ENCODE measurements around the gene ZFHX3. TPM values are rescaled to one million over a fixed set of nuclear protein-coding genes. Genes with fewer than 3 reads are reported as not detected.
"Not testable (repeated sequence)": the region's sequence is repeated elsewhere in the genome, so short reads cannot be mapped to it uniquely, and the experiment has no call there.

Gene ZFHX3
- polyA plus RNA-seq, 1 donor from 2014 or later, result 26.4 TPM

DNA sequence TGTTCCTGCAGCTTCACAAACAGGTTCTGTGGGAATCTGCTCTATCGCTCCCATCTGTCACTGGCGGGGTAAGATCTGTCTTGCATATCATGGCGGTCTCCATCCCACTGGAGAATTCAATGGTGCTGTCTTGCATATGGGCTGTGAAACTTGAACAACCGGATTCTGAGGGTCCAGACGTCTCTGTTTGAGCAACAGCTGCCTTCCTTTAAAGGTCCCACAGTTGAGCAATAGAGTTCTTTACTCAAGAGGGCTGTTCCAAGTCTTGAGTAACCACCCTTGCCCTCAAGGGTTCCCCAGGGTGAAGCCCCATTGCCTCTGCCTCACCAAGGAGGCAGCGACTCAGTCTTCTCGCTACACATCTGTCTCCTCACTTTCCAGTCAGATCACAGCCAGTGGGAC is 50.8 kb downstream of the ZFHX3 start:
- Histone ChIP-seq H2AFZ (ENCODE audit: low read depth, low read length) (no peak overlapping the region), H3K4me3 (ENCODE audit: low read length) (no peak overlapping the region), H3K9me3 (ENCODE audit: low read length) (no peaks in the 10 kb centered on the region), H3K36me3 (ENCODE audit: insufficient read depth, low read length) (no peaks in the 10 kb centered on the region), H3K27ac (ENCODE audit: low read length) (no peak overlapping the region), H3K9me2 (ENCODE audit: insufficient read depth, low read length) (no peaks in the 10 kb centered on the region), H3F3A (ENCODE audit: insufficient read depth, low read length, poor library complexity, severe bottlenecking) (no peaks in the 10 kb centered on the region), H3K4me2 (ENCODE audit: low read length) (no peak overlapping the region), H3K9ac (ENCODE audit: low read length) (no peak overlapping the region), H3K27me3 (ENCODE audit: insufficient read depth, low read depth, low read length) (no peaks in the 10 kb centered on the region), H4K20me1 (ENCODE audit: insufficient read depth) (peaks cover 97% of the 10 kb centered on the region), H3K79me2 (replicated peaks; ENCODE audit: insufficient read depth, low read length) (peaks cover 100% of the 10 kb centered on the region)
- TF ChIP-seq, protein P1, sequence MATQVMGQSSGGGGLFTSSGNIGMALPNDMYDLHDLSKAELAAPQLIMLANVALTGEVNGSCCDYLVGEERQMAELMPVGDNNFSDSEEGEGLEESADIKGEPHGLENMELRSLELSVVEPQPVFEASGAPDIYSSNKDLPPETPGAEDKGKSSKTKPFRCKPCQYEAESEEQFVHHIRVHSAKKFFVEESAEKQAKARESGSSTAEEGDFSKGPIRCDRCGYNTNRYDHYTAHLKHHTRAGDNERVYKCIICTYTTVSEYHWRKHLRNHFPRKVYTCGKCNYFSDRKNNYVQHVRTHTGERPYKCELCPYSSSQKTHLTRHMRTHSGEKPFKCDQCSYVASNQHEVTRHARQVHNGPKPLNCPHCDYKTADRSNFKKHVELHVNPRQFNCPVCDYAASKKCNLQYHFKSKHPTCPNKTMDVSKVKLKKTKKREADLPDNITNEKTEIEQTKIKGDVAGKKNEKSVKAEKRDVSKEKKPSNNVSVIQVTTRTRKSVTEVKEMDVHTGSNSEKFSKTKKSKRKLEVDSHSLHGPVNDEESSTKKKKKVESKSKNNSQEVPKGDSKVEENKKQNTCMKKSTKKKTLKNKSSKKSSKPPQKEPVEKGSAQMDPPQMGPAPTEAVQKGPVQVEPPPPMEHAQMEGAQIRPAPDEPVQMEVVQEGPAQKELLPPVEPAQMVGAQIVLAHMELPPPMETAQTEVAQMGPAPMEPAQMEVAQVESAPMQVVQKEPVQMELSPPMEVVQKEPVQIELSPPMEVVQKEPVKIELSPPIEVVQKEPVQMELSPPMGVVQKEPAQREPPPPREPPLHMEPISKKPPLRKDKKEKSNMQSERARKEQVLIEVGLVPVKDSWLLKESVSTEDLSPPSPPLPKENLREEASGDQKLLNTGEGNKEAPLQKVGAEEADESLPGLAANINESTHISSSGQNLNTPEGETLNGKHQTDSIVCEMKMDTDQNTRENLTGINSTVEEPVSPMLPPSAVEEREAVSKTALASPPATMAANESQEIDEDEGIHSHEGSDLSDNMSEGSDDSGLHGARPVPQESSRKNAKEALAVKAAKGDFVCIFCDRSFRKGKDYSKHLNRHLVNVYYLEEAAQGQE (IDR thresholded peaks at IDR 0.05; ENCODE audit: borderline replicate concordance), result no peak
- TF ChIP-seq TAF1 (IDR thresholded peaks at IDR 0.05; ENCODE audit: low read depth), result no peak
- TF ChIP-seq RAD21 (conservative IDR thresholded peaks at IDR 0.05), result no peak
- TF ChIP-seq EP300 (conservative IDR thresholded peaks at IDR 0.05; ENCODE audit: poor library complexity, severe bottlenecking), result no peak
- no peak for TF ChIP-seq POLR2AphosphoS5 (IDR thresholded peaks at IDR 0.05)
- TF ChIP-seq SMC3 (conservative IDR thresholded peaks at IDR 0.05; ENCODE audit: poor library complexity), result no peak

DNA sequence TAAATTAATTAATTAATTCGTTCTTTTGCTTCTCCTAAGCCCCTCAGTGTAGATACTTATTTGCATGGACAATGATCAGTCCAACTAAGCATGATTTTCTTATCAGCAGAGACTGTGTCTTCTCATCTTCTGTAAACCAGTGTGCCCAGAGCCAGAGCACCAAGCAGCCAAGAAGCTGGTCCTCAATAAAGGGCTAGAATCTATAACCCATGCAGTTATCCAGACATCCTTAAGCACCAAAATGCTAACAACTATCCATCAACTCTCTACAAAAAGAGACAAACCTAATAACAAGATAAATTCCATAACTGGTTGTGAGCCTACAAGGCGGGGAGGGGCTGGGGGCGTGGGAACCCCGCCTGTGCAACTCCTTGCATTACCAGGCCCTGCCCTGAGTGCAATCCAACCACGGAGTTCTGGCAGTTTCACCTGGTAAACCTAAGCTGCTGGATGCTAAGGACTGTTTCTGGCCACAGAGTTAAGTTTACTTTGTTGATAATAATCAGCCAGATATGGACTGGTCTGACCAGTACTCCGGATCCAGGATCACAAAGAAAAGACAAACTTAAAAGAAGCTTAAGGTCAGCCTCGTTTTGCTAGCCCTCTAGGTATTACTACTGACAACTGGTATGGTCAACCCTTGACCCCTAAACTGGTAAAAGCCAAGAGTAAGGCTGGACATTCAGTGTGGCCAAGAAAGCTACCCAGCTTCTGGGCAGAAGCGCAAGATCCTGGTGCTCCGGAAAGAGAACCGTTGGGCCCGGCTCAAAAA is 51.5 kb downstream of the ZFHX3 start:
- TF ChIP-seq SMC3 (conservative IDR thresholded peaks at IDR 0.05; ENCODE audit: poor library complexity) (no peak), MXI1 (conservative IDR thresholded peaks at IDR 0.05; ENCODE audit: poor library complexity, severe bottlenecking) (no peak), POLR2AphosphoS5 (IDR thresholded peaks at IDR 0.05) (no peak), CTCF (IDR thresholded peaks at IDR 0.05; ENCODE audit: poor library complexity, severe bottlenecking) (no peak), EP300 (conservative IDR thresholded peaks at IDR 0.05; ENCODE audit: poor library complexity, severe bottlenecking) (no peak), EZH2 (IDR thresholded peaks at IDR 0.05; ENCODE audit: borderline replicate concordance, insufficient read depth, low read length, poor library complexity, severe bottlenecking) (no peak)
- TF ChIP-seq, protein P1 (IDR thresholded peaks at IDR 0.05; ENCODE audit: borderline replicate concordance), result no peak
- Histone ChIP-seq H3K79me2 (replicated peaks; ENCODE audit: insufficient read depth, low read length) (peaks cover 100% of the 10 kb centered on the region), H3K9me3 (ENCODE audit: low read length) (no peaks in the 10 kb centered on the region), H3F3A (ENCODE audit: insufficient read depth, low read length, poor library complexity, severe bottlenecking) (peaks cover under 1% of the 10 kb centered on the region), H4K20me1 (ENCODE audit: insufficient read depth) (peaks cover 97% of the 10 kb centered on the region), H3K9ac (ENCODE audit: low read length) (no peak overlapping the region), H3K27ac (ENCODE audit: low read length) (no peak overlapping the region), H2AFZ (ENCODE audit: low read depth, low read length) (no peak overlapping the region), H3K9me2 (ENCODE audit: insufficient read depth, low read length) (no peaks in the 10 kb centered on the region), H3K4me2 (ENCODE audit: low read length) (no peak overlapping the region), H3K36me3 (ENCODE audit: insufficient read depth, low read length) (no peaks in the 10 kb centered on the region), H3K27me3 (ENCODE audit: insufficient read depth, low read depth, low read length) (no peaks in the 10 kb centered on the region), H3K4me3 (ENCODE audit: low read length) (no peak overlapping the region)

- not testable (repeated sequence) for H3K27me3 ChIP-seq (ENCODE audit: insufficient read depth, low read depth, low read length); H3K9ac ChIP-seq (ENCODE audit: low read length); H3K4me3 ChIP-seq (ENCODE audit: low read length); H3K9me3 ChIP-seq (ENCODE audit: low read length); H3F3A ChIP-seq (ENCODE audit: insufficient read depth, low read length, poor library complexity, severe bottlenecking); H3K36me3 ChIP-seq (ENCODE audit: insufficient read depth, low read length); H3K9me2 ChIP-seq (ENCODE audit: insufficient read depth, low read length); H3K27ac ChIP-seq (ENCODE audit: low read length); H2AFZ ChIP-seq (ENCODE audit: low read depth, low read length); H3K4me2 ChIP-seq (ENCODE audit: low read length)
- H4K20me1 ChIP-seq (ENCODE audit: insufficient read depth), result peaks cover 97% of the 10 kb centered on the region
- H3K79me2 ChIP-seq (replicated peaks; ENCODE audit: insufficient read depth, low read length), result peaks cover 100% of the 10 kb centered on the region
Measured at GRCh38 chr16:72995882-72996270, 52.1 kb downstream of the ZFHX3 start.

All from neural cell (in vitro differentiated cells).